Measurements from ENCODE around the gene LRRC10. TPM values are rescaled to one million over a fixed set of nuclear protein-coding genes. Genes with fewer than 3 reads are reported as not detected.
A peak's percentile ranks its signal among the peaks of the same experiment; 100 is the strongest.

Gene LRRC10, protein sequence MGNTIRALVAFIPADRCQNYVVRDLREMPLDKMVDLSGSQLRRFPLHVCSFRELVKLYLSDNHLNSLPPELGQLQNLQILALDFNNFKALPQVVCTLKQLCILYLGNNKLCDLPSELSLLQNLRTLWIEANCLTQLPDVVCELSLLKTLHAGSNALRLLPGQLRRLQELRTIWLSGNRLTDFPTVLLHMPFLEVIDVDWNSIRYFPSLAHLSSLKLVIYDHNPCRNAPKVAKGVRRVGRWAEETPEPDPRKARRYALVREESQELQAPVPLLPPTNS
- polyA plus RNA-seq (2014; cell fraction: cytosol; rRNA removed) = not detected in 2 replicates
- not detected in 2 replicates for polyA plus RNA-seq (2014; cell fraction: nucleus; rRNA removed)

DNA sequence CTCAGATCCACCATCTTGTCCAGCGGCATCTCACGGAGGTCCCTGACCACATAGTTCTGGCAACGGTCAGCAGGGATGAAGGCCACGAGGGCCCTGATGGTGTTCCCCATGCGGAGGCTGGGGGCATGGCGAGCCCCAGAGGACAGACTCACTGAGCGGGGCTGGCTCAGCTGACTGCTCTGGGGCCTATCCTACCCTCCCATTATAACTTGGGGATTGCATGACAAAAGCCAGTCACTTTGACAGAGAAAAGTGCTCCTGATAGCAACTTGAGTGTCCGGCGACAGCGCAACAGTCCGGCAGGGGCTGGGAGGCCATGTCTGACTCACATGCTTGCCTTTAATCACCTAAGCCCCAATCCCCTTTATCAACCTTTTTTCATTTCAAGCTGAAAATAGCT lies at the start of gene LRRC10:
Gene LRRC10, minus strand, starts transcription at position 179 of the 400 bp plus-strand sequence. Its CDS starts 69 bp downstream, at position 110.
- DNase-seq (ENCODE audit: low spot score) = no peak

- DNase-seq (ENCODE audit: low spot score) = no peak
These were observed 49.6 kb upstream of the LRRC10 start for GRCh38 chr12:69660164-69660863.

GRCh38 chr12:69658203-69658602 lies 47.5 kb upstream of the LRRC10 start:
- no peak for DNase-seq (ENCODE audit: low spot score)

DNA sequence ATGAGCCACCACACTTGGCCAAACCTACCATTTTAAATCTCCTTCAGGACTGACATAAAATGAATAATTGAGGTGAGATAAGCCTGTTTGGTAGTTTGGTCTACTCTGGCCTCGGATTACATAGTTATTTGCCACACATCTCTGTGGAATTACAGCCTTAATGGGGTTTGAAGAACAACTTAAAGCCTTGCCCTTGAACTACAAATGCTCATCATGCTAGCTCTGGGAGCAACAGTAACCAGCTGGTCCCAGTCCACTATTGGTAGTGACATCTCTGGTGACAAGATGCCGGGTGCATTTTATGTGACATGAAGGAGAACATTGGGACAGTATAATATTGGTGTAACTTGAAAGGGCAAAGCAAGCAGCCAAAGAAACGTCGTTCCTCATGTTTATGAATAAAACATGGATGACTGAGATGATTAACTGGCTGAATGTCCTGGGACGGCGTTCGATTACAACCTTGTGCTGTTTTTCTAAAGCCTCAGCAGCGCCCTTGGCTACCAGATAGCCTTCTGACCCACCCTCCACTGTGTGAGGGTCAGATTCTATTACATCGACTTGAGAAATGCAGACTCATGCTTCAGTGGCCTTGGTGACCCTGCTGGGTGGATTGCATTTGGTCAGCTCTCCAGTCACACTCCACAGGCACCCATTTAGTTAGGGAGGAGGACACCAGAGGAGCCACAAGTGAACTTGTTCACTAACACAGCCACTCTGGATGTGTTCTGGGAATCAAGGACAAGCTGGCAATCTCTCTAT lies 46.9 kb upstream of the LRRC10 start:
- DNase-seq (ENCODE audit: low spot score) = no peak

DNA sequence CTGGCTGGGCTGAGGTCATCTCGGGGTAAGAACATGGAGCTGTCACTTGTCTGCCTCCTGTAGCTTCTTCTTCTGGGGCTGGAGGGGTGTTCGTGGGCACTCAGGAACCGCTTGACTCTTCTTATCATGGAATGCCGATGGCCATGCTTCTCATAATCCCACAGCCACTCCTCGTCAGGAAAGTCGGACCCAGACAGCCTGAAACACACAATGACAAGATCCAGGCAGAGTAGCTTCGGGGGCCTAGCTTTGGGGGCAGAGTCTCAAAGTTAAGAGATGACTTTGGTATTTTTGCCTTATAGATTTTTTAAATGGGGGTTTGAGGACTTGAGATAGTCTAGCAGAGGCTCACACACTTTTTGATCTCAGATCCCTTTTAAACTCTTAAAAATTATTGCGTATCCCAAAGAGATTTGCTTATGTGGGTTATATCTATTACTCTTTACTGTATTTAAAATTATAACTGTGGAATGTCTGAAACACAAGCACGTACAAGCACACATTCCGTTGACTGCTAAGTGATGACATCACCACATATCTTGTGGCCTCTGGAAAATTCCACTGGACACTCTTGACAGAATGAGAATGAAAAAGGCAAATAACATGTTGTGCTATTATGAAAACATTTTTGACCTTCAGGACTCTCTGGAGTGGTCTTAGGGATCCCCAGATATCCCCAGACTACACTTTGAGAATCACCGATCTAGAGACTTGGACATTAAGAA lies 45.1 kb upstream of the LRRC10 start:
- no peak for DNase-seq (ENCODE audit: low spot score)

DNA sequence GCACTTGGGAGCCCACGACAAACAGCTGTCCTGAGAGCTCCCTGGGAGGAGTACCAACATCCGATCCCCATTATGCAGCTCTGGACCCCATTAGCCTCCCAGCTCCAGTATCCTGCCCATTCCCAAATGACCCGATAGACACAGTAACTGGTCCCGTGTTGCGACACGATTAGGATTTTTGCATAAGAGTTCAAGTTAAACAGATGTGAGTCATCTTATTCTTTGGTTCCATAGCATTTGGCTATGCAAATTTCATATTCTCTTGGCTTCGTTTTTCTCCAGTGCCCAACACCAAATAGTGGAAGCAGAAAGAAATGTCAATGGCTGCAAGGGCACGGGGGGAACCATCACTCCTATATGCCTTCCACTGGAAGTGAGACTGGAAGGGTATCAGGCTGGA lies 43.0 kb upstream of the LRRC10 start:
- DNase-seq (ENCODE audit: low spot score) = no peak

GRCh38 chr12:69651922-69652321 lies 41.2 kb upstream of the LRRC10 start:
- DNase-seq (ENCODE audit: low spot score) = no peak

DNA sequence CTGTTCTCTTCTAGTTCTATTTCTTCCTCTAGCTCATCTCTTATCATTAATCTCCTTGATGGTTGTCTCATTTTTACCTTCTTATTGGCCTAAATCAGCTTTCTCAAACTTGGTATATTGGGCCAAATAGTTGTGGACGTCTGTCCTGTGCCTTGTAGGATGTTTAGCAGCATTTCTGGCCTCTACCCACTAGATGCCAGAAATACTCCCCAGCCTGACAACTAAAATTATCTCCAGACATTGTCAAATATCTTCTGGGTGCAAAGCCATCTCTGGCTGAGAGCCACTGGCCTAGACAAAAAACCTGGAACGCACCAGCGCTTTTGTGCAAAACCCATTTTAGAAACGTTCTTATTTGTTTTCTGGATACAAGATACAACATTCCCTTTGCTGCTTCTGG lies 38.8 kb upstream of the LRRC10 start:
- no peak for DNase-seq (ENCODE audit: low spot score)

GRCh38 chr12:69648476-69648875 lies 37.8 kb upstream of the LRRC10 start:
- DNase-seq (ENCODE audit: low spot score) = no peak

GRCh38 chr12:69647178-69647577 lies 36.5 kb upstream of the LRRC10 start:
- DNase-seq (ENCODE audit: low spot score) = no peak

- no peak for DNase-seq (ENCODE audit: low spot score)
These were observed 34.3 kb upstream of the LRRC10 start for GRCh38 chr12:69645031-69645430.

GRCh38 chr12:69644511-69644910 lies 33.8 kb upstream of the LRRC10 start:
- no peak for DNase-seq (ENCODE audit: low spot score)

- DNase-seq (ENCODE audit: low spot score) = no peak
These were observed 31.8 kb upstream of the LRRC10 start for GRCh38 chr12:69642531-69642930.

DNA sequence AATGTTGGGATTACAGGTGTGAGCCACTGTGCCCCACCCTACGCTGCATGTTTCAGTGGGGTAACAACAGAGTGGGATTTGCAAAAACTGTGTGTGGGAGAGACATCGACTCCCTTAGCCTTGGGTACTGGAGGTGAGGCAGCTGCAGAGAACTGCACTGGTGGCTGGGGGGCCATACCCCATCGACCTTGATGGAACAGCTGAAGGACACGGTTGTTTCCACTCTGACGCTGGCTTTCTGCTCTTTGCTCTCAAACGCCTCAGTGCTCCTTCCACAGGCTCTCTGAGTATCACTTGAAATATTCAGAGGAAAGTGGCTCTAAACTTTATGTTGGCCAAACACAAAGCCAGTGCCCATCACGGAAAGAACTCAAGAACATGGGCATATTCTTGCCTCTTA lies 30.8 kb upstream of the LRRC10 start:
- DNase-seq (ENCODE audit: low spot score) = no peak

DNA sequence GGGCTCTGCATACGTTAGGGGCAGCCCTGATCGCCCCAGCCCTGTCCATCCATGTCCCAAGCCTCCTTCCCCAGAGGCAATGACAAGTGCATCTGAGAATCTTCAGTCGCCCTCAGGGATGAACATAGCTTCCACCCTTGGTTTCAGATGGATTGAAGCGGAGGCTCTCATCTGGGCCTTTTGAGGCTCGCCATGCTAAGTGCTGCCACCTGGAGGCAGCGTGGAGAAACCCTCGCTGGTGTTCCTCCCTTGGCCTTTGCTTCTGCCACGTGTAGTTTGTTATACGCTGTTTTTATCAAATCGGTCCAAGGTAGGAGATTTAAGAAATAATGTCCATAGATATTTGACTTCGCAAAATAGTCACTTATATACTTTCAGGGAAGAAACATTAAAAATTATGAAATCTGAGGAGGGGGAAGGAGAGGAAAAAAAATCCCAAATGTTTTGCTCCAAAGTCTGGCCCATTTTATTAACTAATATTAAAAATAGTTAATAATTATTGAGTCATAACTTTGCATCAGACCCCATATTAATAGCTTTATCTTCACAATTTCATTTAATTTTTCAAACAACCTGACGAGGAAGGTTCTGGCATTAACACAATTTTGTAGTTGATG lies 28.8 kb upstream of the LRRC10 start:
- peak; percentile 79 for DNase-seq (ENCODE audit: low spot score)

DNA sequence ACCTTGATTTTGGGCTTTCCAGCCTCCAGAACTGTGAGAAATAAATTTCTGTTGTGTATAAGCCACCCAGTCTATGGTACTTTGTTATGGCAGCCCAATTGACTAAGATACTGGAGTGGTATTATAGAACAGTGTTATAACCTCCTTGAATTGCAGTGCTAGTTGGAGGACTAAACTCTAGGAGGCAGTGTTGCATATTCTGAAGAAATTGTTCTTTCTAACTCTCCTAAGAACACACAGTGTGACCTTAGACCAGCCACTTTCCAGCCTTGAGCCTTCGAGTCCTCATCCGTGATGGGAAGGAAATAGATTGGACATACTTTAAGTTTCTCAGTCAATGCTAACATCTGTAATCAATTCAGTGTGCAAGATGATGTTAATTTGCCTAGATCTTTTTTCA lies 22.4 kb upstream of the LRRC10 start:
- no peak for DNase-seq (ENCODE audit: low spot score)

DNA sequence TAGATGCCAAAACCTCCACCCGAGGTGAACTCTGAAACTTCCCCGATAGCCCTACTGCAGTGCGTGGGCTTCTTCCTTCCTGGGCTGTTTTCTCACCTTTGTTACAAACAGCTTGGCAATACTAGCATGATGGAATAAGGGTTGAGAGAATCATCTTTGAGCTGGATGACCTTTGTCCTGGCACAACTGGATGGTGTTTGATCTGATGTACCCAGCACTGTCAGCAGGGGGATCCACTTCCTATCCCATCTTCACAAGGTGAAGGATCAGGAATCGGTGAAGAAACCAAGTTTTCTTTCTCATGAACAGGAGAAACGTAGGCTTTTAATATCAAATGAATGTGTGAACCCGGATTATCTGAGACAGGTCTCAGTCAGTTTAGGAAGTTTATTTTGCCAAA lies 19.5 kb upstream of the LRRC10 start:
- DNase-seq (ENCODE audit: low spot score) = no peak

DNA sequence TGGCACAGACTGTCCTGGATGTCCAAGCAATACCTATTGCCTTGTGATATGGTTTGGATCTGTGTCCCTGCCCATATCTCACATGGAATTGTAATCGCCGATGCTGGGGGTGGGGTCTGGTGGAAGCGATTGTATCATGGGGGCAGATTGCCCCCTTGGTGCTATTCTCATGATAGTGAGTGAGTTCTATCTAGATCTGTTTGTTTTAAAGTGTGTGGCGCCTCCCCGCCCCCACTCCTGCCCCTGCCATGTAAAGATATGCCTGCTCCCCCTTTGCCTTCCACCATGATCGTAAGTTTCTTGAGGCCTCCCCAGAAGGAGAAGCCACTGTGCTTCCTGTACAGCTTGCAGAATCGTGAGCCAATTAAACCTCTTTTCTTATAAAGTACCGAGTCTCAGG lies 16.8 kb upstream of the LRRC10 start:
- no peak for DNase-seq (ENCODE audit: low spot score)

GRCh38 chr12:69623970-69624369 lies 13.3 kb upstream of the LRRC10 start:
- DNase-seq (ENCODE audit: low spot score) = no peak

DNA sequence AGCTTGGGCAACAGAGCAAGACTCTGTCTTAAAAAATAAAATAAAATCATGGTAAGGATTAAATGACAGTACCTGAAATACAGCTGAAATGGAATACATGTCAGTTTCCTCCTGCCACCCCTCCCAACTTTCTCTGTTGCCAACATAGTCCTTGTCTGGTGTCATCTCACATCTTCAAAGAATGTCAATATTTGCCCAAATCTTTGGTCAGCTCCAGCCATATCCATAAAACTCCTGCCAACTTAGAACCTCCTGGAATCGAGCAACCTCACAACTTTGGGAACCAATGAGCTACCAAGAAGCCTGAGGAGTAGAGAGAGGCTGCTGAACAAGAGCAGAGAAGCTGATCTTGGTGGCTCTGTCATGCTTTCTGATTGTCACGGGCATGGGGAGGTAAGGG lies 10.8 kb upstream of the LRRC10 start:
- no peak for DNase-seq (ENCODE audit: low spot score)

DNA sequence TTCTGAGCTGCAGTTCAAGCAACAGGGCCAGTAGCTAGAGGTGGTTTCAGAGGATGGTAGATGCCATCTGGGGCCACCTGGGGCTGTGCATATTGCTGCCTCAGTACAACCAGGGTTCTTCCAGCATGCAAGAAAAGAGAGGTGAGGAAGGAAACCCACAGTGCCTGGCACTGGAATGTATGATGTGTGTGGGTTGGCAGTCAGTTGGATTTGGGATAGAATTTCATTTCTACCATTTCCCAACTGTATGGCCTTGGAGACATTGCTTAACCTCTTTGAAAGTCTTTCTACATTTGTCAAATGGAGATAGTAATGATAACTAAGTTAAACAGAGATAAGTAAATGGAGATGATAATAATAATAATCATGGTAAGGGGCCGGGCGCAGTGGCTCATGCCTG lies 10.2 kb upstream of the LRRC10 start:
- DNase-seq (ENCODE audit: low spot score) = no peak
